ENCODE data around the gene TNFRSF8.

The TNFRSF8 gene

GRCh38 chr1:12162459-12163137 is 99.5 kb downstream of the TNFRSF8 start:
- DNase-seq, result no peak

GRCh38 chr1:12163210-12163609 is 100.1 kb downstream of the TNFRSF8 start:
- no peak for DNase-seq

DNA sequence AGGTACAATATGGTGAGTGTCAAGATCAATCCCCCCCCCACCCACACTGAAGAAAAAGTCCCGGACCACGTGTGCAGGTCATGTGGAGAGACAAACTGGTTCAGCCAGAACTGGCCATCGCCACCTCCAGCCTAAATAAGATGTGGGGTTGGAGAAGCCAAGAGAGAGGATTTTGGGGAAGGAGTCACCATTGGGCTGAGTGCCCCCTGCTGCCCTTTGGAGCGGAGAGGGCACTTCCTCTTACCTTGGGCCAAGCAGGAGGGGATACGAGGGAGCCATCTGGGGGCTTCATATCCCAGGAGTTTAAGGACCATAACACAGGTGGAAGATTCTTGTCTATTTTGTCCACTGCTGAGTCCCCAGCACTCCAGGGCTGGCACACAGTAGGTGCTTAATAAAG is 101.1 kb downstream of the TNFRSF8 start:
- DNase-seq, result no peak

DNA sequence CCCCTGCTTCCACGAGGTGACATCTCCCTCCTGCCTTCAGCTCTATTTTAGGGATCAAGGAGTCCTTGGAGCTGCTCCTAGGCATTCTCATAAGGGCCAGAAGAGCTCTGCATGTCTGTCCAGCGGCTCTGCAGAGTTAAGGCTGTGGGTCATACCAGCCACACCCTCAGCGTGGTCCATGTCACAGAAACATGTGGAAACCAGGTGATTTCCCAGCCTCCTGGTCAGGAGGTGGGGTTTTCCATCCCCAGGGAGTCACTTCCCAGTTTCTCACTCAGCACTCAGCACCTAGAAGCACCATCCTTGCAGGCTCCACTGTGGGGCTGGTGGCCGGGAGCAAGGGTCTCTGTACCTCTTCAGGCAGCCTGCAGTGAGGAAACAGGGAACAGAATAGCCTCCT is 102.2 kb downstream of the TNFRSF8 start:
- DNase-seq, result no peak

GRCh38 chr1:12166834-12167492 is 103.9 kb downstream of the TNFRSF8 start, which contains the start of gene TNFRSF1B:
TNFRSF1B (plus strand) TSS chr1:12166991; CDS start chr1:12167092, 101 bp downstream.
- DNase-seq, result no peak

DNA sequence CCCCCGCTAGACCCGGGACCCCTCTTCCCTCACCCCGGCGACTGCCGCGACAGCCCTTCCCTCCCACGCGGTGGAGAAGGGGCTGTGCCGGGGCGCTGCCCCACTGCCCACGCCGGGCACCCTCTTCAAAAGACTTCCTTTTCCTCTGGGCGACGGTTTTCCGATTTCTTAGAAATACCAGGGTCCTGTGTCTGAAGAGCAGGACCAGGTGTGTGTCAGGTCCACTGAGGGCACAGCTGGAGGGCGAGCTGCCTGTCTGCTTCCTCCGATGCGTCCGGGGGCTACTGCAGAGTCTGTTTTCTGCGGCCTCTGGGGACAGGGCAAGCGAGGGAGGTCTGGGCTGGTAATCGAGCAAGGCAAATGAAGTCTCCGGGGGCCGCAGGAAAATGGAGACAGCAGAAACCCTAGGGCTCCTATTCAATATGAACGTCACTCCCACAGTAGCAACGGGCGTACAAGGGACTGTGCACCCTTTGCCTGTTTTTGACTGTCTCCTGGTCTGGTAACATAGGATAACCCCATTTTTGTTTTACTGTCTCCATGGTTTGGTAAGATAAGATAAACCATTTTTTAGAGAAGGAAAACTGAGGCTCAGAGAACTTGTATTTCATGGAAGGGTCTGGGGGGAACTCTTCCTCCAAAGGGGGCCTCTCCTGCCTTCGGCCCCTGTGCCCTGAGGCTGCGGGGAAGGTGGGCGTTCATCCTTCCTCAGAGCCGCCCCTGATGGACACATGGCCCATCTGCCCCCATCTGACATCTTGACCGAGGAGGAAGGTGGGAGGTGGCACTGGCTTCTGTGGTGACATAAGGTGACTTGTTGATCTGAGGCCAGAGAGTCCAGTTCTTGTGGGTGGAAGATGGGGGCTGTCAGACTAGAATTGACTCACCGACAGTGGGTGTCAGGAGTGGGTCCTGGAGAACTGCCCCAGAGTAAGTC is 104.7 kb downstream of the TNFRSF8 start:
- DNase-seq, result no peak

DNA sequence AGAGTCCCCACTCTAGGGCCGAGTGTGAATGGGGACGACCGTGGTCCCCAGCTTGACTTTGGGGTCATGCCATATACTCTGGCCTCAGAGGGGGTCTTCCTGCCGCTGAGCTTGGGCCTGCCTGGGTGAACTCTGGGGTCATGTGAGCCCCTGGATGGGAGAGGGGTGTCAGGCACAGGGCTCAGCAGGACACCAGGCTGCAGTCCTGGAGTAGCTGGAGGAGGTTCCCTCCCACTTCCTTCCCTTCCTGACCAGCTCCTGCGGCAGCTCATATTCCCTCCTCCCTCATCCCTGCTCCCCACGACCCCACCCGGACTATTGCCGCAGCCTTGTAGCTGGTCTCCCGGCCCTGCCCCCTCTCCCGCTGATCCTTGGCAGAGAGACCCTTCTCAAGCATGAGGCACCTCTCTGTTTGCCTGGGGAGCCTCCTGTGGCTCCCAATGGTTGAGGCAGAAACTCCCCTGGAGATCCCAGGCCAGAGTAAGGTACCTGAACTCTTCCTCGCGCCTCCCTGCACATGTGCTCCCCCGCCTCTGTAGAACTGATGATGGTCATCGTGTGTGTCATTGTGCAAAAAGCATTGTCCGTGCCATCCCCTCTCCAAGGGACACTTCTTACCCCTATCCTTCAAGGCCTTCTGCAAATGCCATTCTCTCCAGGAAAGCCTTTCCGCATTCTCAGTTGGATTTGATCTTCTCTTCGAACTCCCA is 105.5 kb downstream of the TNFRSF8 start:
- no peak for DNase-seq

DNA sequence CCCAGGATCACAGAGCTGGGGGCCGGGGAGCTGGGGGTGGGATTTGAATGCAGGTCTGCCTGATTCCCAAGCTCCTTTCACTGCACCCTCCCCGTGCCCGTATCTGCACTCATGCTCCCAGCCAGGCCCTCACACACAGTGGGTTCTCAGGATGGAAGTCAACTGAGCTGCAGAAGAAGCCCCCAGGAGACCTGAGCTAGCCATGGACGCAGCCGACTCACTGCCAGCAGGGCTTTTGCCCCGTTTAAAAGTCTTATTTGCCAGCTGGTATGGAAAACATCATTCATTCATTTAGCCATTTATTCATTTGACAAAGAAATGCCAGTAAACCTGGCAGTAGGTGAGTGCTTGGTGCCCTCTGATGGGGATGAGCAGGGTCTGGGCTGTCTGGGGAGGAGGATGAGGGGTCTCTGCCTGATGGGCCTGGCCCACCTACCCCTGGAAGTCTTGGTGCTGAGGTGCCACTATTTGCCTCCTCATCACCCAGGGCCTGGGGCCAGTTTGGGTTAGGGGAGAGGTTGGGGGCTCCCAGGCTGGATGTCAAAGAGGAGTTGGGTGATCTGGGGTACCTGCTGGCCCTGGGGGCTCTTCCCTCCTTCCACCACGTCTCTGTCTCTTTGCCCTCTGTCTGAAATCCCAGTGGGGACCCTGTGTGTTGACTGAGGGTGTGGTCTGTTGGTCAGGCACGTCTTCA is 106.5 kb downstream of the TNFRSF8 start:
- DNase-seq, result no peak

- DNase-seq, result no peak
Measured at GRCh38 chr1:12170263-12170671, 107.2 kb downstream of the TNFRSF8 start.

- no peak for DNase-seq
Measured at GRCh38 chr1:12171206-12172041, 108.3 kb downstream of the TNFRSF8 start.

- DNase-seq, result no peak
Measured at GRCh38 chr1:12172042-12172851, 109.1 kb downstream of the TNFRSF8 start.

DNA sequence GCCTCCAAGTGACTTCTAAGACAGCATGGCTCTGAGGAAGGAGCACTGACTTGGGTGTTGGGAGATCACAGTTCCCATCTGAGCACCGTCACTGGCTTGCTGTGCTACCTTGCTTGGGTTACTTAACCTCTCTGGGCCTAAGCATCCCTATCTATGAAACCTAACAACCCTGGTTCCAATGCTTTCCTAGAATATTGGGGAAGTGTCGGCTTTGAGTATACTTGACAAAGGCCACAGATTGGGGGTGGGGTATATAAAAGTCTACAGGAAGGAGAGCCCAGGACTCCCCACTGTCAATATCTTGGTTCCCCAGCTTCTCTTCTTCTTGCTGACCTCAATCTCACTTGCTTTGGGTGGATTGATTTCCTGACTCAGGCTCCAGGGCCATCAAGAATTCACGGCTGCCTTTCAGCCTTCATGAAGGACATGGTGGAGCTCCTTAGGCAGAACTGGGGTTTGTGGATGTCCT is 110.0 kb downstream of the TNFRSF8 start:
- no peak for DNase-seq

- no peak for DNase-seq
Measured at GRCh38 chr1:12173631-12174121, 110.6 kb downstream of the TNFRSF8 start.

- DNase-seq, result no peak
Measured at GRCh38 chr1:12174924-12175810, 112.1 kb downstream of the TNFRSF8 start.

DNA sequence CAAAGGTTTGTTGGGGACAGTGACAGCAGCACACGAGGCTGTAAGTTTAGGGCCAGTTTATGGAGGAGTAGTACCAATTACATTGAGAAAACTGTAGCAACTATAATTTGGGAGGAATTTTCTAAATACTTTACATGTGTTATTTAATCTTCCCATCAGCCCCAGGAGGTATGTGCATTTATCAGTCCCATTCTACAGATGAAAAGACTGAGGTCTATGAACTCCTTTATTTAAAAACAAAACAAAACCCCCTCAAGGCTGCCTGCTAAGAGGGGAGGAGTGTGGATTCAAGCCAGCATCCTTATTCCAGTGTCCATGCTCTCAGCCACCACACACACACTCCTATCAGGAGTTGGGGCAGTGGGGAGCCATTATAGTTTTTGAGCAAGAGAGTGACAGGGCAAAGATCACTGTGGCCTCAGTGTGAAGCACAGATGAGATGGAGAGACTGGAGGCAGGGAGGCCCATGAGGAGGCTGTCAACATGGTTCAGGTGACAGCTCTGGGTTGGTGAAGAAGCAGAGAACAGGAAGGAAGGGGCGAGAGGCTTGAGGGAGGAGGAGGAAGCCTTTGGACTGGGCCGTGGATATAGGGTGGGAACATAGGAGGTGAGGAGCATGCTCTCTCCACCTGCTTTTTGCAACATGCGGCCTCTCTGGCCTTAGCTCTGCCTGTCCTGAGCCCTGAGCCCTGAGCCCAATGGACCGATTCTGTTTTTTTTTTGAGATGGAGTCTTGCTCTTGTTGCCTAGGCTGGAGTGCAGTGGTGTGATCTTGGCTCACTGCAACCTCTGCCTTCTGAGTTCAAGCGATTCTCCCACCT is 113.4 kb downstream of the TNFRSF8 start:
- no peak for DNase-seq

GRCh38 chr1:12177156-12177998 is 114.3 kb downstream of the TNFRSF8 start:
- no peak for DNase-seq

DNA sequence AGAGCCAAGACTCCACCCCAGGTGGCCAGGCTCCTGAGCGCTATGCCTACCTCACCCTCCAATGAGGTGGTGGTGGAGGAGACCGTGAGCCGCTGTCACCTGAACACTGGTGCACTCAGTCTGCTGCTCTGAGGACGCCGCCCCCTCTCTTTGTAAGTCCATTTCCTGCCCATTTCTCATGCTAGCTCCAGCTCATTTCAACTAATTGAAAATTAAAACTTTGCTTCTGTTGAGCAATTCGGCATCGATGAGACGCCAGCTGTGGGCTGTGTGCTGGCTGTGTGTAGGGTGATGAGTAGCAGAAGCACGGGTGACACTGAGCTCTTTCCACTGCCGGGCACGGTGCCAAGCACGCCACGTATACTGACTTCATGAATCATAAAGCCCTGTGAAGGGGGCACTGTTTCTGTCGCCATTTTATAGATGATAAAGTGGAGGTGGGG is 114.9 kb downstream of the TNFRSF8 start:
- DNase-seq, result no peak

All from NCI-H2171 (cell line).